Lower lobe of right lung (tissue), 2 donors: ENCODE results near the gene CALCOCO2. TPM values are rescaled to one million over a fixed set of nuclear protein-coding genes. Genes with fewer than 3 reads are reported as not detected.
"Not testable (repeated sequence)": the region's sequence is repeated elsewhere in the genome, so short reads cannot be mapped to it uniquely, and the experiment has no call there.

ENCODE experiments used
- ATAC-seq, 2 donors: fragments of 200-7000 bp; cut with Tn5 transposase; one replicate each; pipeline ENCODE4 v1.9.1; 2020 to 2022; ENCODE audit warnings: mild to moderate bottlenecking in 2 of 2, moderate library complexity in 2 of 2
- DNase-seq: peaks from one replicate; pipeline ENCODE4 v3.0.0-alpha.2; 2020
- H3K27ac ChIP-seq: fragments of 200-600 bp; one replicate; pipeline ENCODE4 v1.8.0; 2022
- H3K27me3 ChIP-seq: fragments of 200-600 bp; one replicate; pipeline ENCODE4 v1.8.0; 2022; ENCODE audit warnings: low read depth
- H3K36me3 ChIP-seq: fragments of 200-600 bp; one replicate; pipeline ENCODE4 v1.8.0; 2022; ENCODE audit warnings: mild to moderate bottlenecking
- H3K4me1 ChIP-seq: fragments of 200-600 bp; one replicate; pipeline ENCODE4 v1.8.0; 2022
- H3K4me3 ChIP-seq: fragments of 200-600 bp; one replicate; pipeline ENCODE4 v1.8.0; 2022; ENCODE audit warnings: mild to moderate bottlenecking
- H3K9me3 ChIP-seq: fragments of 200-600 bp; one replicate; pipeline ENCODE4 v1.8.0; 2022
- CTCF ChIP-seq: fragments of 200-600 bp; IDR thresholded peaks from one replicate; pipeline ENCODE4 v1.8.0; 2022; ENCODE audit warnings: antibody characterized with exemption, mild to moderate bottlenecking
- intact Hi-C: fragments of 100-400 bp; cut with DNase I; formaldehyde crosslinking; loops from one replicate; pipeline ENCODE4 v1.11.0; 2022
- total RNA-seq: library from RNA; stranded (reverse); fragmentation: NEBNext Ultra II Directional; extraction: Animal tissue kit (Norgen Biotek cat#: 25700); gene quantifications from one replicate; pipeline ENCODE4 v1.2.1, GENCODE V29; 2021
- donor health status: DM: no; HTN: yes; CAD: no; lungs with severe emphysema.

The CALCOCO2 gene
- total RNA-seq, 1 donor from 2014 or later, result 174 TPM

GRCh38 chr17:48795444-48796162 lies 35.2 kb upstream of the CALCOCO2 start:
- Histone ChIP-seq H3K36me3 (no peaks in the 10 kb centered on the region), H3K4me3 (no peak overlapping the region), H3K9me3 (no peaks in the 10 kb centered on the region), H3K27ac (no peak overlapping the region), H3K27me3 (no peaks in the 10 kb centered on the region), H3K4me1 (peaks cover 13% of the 10 kb centered on the region)
- intact Hi-C loops, result no loop called here
- ATAC-seq (no peak), DNase-seq (no peak)
- TF ChIP-seq CTCF, result no peak

GRCh38 chr17:48796163-48796522 lies 34.7 kb upstream of the CALCOCO2 start:
- peaks cover 13% of the 10 kb centered on the region for H3K4me1 ChIP-seq
- H3K27me3 ChIP-seq, ATAC-seq, DNase-seq, H3K36me3 ChIP-seq, H3K9me3 ChIP-seq, H3K4me3 ChIP-seq, H3K27ac ChIP-seq, intact Hi-C loops: not testable (repeated sequence)

- no peak for TF ChIP-seq CTCF
- H3K9me3 ChIP-seq, result no peaks in the 10 kb centered on the region
- H3K27ac ChIP-seq, result no peak overlapping the region
- no peaks in the 10 kb centered on the region for H3K27me3 ChIP-seq
- no peaks in the 10 kb centered on the region for H3K36me3 ChIP-seq
- ATAC-seq (no peak), DNase-seq (no peak)
- peaks cover 18% of the 10 kb centered on the region for H3K4me1 ChIP-seq
- H3K4me3 ChIP-seq, result no peak overlapping the region
- intact Hi-C loops, result no loop called here
These were observed 31.6 kb upstream of the CALCOCO2 start for GRCh38 chr17:48799069-48799723.

GRCh38 chr17:48800626-48801217 lies 30.1 kb upstream of the CALCOCO2 start:
- Histone ChIP-seq H3K9me3 (no peaks in the 10 kb centered on the region), H3K27ac (no peak overlapping the region), H3K27me3 (no peaks in the 10 kb centered on the region), H3K36me3 (no peaks in the 10 kb centered on the region), H3K4me3 (no peak overlapping the region), H3K4me1 (peaks cover 24% of the 10 kb centered on the region)
- no peak for TF ChIP-seq CTCF
- ATAC-seq, result no peak
- intact Hi-C loops, result no loop called here
- DNase-seq, result no peak

- H3K4me3 ChIP-seq, result no peak overlapping the region
- DNase-seq (peak; percentile 62), ATAC-seq (peak; percentile 80 to 88)
- H3K36me3 ChIP-seq, result no peaks in the 10 kb centered on the region
- peak; percentile 95 for TF ChIP-seq CTCF
- peaks cover 24% of the 10 kb centered on the region for H3K4me1 ChIP-seq
- intact Hi-C loops, result no loop called here
- H3K9me3 ChIP-seq, result no peaks in the 10 kb centered on the region
- no peaks in the 10 kb centered on the region for H3K27me3 ChIP-seq
- H3K27ac ChIP-seq, result no peak overlapping the region
These were observed 25.9 kb upstream of the CALCOCO2 start for GRCh38 chr17:48804936-48805411.

GRCh38 chr17:48809182-48809581 lies 21.7 kb upstream of the CALCOCO2 start:
- ATAC-seq, result peak; percentile 89 to 90
- peak; percentile 70 for DNase-seq
- Histone ChIP-seq H3K4me3 (no peak overlapping the region), H3K4me1 (peaks cover 6% of the 10 kb centered on the region), H3K9me3 (no peaks in the 10 kb centered on the region), H3K36me3 (no peaks in the 10 kb centered on the region), H3K27me3 (no peaks in the 10 kb centered on the region), H3K27ac (no peak overlapping the region)
- no peak for TF ChIP-seq CTCF
- intact Hi-C loops, result no loop called here
